SK-N-SH (cell line): ENCODE data around the gene MAP7. TPM values are rescaled to one million over a fixed set of nuclear protein-coding genes. Genes with fewer than 3 reads are reported as not detected.

Experiments
- CTCF ChIA-PET: fragments of 300-600, 350-600 bp; formaldehyde crosslinking; extraction: SDS; loops from one replicate; lab custom pipeline; 2021; lab: Yijun Ruan, JAX
- POLR2A ChIA-PET: fragments of 350-600 bp; sonication (Branson Sonifier 250); formaldehyde crosslinking; extraction: SDS; loops from one replicate; lab custom pipeline; 2020; ENCODE audit warnings: antibody characterized with exemption, inconsistent platforms; lab: Yijun Ruan, JAX
- DNase-seq: peaks from one replicate; pipeline ENCODE4 v3.0.0; 2012
- H2AFZ ChIP-seq: fragments of 200-600 bp; sonication (generic); 2 replicates; pipeline ENCODE4 v1.8.1; 2016; ENCODE audit warnings: antibody characterized with exemption, mild to moderate bottlenecking, low read depth
- H3F3A ChIP-seq: fragments of 200-600 bp; sonication (generic); replicated peaks from 2 replicates; pipeline ENCODE3; 2016; ENCODE audit warnings: antibody characterized with exemption, mild to moderate bottlenecking; ENCODE audit not compliant: insufficient read depth
- H3K27ac ChIP-seq, 2 experiments: fragments of 200-500 bp in 1 of 2; fragments of 200-600 bp in 1 of 2; sonication (Bioruptor generic) in 1 of 2; sonication (generic), shearing (Covaris generic) in 1 of 2; 2 replicates each; pipeline versions ENCODE4 v1.5.1 to v1.6.1; 2014 to 2016; ENCODE audit warnings: low read depth in 2 of 2, inconsistent platforms in 1 of 2, low read length in 1 of 2, mild to moderate bottlenecking in 1 of 2, mixed read lengths in 1 of 2
- H3K27me3 ChIP-seq: fragments of 200-600 bp; sonication (generic), shearing (Covaris generic); 2 replicates; pipeline ENCODE4 v1.6.1; 2016; ENCODE audit warnings: mixed run types; ENCODE audit not compliant: insufficient read depth
- H3K36me3 ChIP-seq, 2 experiments: fragments of 200-500 bp in 1 of 2; fragments of 200-600 bp in 1 of 2; sonication (Bioruptor generic) in 1 of 2; sonication (generic) in 1 of 2; replicated peaks in 1 of 2; 2 replicates each; pipeline versions ENCODE3 to v1.5.1; 2014 to 2016; ENCODE audit warnings: low read length in 1 of 2, mild to moderate bottlenecking in 1 of 2; ENCODE audit not compliant: insufficient read depth in 2 of 2, control insufficient read depth in 1 of 2
- H3K4me1 ChIP-seq, 2 experiments: fragments of 200-500 bp in 1 of 2; fragments of 200-600 bp in 1 of 2; sonication (Bioruptor generic) in 1 of 2; sonication (generic), shearing (Covaris generic) in 1 of 2; 2 replicates each; pipeline versions ENCODE4 v1.5.1 to v1.6.1; 2014 to 2016; ENCODE audit warnings: low read depth in 1 of 2, low read length in 1 of 2, mixed run types in 1 of 2; ENCODE audit not compliant: insufficient read depth in 2 of 2, control insufficient read depth in 1 of 2
- H3K4me2 ChIP-seq: fragments of 200-600 bp; sonication (generic), shearing (Covaris generic); 2 replicates; pipeline ENCODE4 v1.6.1; 2017; ENCODE audit warnings: mixed run types
- H3K4me3 ChIP-seq, 2 experiments: fragments of 200-500 bp in 1 of 2; fragments of 200-600 bp in 1 of 2; sonication (Bioruptor generic) in 1 of 2; sonication (generic), shearing (Covaris generic) in 1 of 2; 2 replicates each; pipeline versions ENCODE4 v1.5.1 to v1.8.1; 2014 to 2016; ENCODE audit warnings: low read depth in 2 of 2, inconsistent platforms in 1 of 2, low read length in 1 of 2, mild to moderate bottlenecking in 1 of 2, mixed read lengths in 1 of 2, moderate library complexity in 1 of 2
- H3K79me2 ChIP-seq: fragments of 200-600 bp; sonication (generic); 2 replicates; pipeline ENCODE4 v1.8.1; 2017; ENCODE audit warnings: mild to moderate bottlenecking; ENCODE audit not compliant: insufficient read depth
- H3K9ac ChIP-seq: fragments of 200-600 bp; sonication (generic); 2 replicates; pipeline ENCODE4 v1.6.1; 2017; ENCODE audit warnings: mixed run types
- H3K9me2 ChIP-seq: fragments of 200-600 bp; sonication (generic); 2 replicates; pipeline ENCODE4 v1.6.1; 2017; ENCODE audit warnings: mixed run types
- H3K9me3 ChIP-seq: fragments of 200-600 bp; sonication (generic); 2 replicates; pipeline ENCODE4 v1.6.1; 2017; ENCODE audit warnings: mixed run types, mild to moderate bottlenecking, moderate library complexity
- H4K20me1 ChIP-seq: fragments of 200-600 bp; sonication (generic); 2 replicates; pipeline ENCODE4 v1.6.1; 2017; ENCODE audit warnings: mild to moderate bottlenecking, mixed run types; ENCODE audit not compliant: insufficient read depth
- CHD2 ChIP-seq: fragments of 150-350 bp; IDR thresholded peaks from 2 replicates; pipeline ENCODE4 v1.6.1; 2018; ENCODE audit warnings: low read length; ENCODE audit not compliant: partially characterized antibody
- EP300 ChIP-seq, 2 experiments: IDR thresholded peaks; 2 replicates each; pipeline versions ENCODE4 v1.4.0 to v1.6.1; 2012; ENCODE audit warnings: borderline replicate concordance in 1 of 2, low read depth in 1 of 2, low read length in 1 of 2
- FOSL2 ChIP-seq: IDR thresholded peaks from 2 replicates; pipeline ENCODE4 v1.4.0; 2012; ENCODE audit warnings: low read depth, mild to moderate bottlenecking, moderate library complexity, borderline replicate concordance
- GABPA ChIP-seq: IDR thresholded peaks from 2 replicates; pipeline ENCODE4 v1.4.0; 2012; ENCODE audit warnings: low read depth, mild to moderate bottlenecking
- JUND ChIP-seq: IDR thresholded peaks from 2 replicates; pipeline ENCODE4 v1.4.0; 2012
- RXRA ChIP-seq: IDR thresholded peaks from 2 replicates; pipeline ENCODE4 v1.4.0; 2012; ENCODE audit warnings: low read depth, mild to moderate bottlenecking, borderline replicate concordance
- SIN3A ChIP-seq: IDR thresholded peaks from 2 replicates; pipeline ENCODE4 v1.6.1; 2012; ENCODE audit warnings: low read depth, mild to moderate bottlenecking, low read length, moderate library complexity, borderline replicate concordance
- USF2 ChIP-seq: fragments of 150-350 bp; IDR thresholded peaks from 2 replicates; pipeline ENCODE4 v1.6.1; 2017; ENCODE audit warnings: antibody characterized with exemption, low read length, low read depth, borderline replicate concordance
- WGBS: methylation state at CpG from one replicate; pipeline ENCODE4 v1.1.6; 2017; ENCODE audit warnings: low lambda C conversion rate; 5-methylcytosine and 5-hydroxymethylcytosine counted together
- polyA plus RNA-seq, 3 experiments: library from polyadenylated mRNA; depleted of rRNA; stranded (reverse); fragments of >200 nt; gene quantifications; 2 replicates each; pipeline ENCODE4 v1.2.3, GENCODE V29; 2012
- TF ChIP-seq, protein P1 (sequence below): fragments of 150-350 bp; IDR thresholded peaks from 2 replicates; pipeline ENCODE4 v1.6.1; 2016; ENCODE audit warnings: mild to moderate bottlenecking, low read depth, low read length
- TF ChIP-seq, protein P2 (sequence below): IDR thresholded peaks from 2 replicates; pipeline ENCODE4; 2012
- TF ChIP-seq, protein P3 (sequence below): IDR thresholded peaks from 2 replicates; pipeline ENCODE4 v1.6.1; 2012; ENCODE audit warnings: mild to moderate bottlenecking, low read depth, low read length, moderate library complexity

The MAP7 gene
- polyA plus RNA-seq, 1 of the 3 experiments (the other 2 are of a cell fraction), result 0.76 TPM

DNA sequence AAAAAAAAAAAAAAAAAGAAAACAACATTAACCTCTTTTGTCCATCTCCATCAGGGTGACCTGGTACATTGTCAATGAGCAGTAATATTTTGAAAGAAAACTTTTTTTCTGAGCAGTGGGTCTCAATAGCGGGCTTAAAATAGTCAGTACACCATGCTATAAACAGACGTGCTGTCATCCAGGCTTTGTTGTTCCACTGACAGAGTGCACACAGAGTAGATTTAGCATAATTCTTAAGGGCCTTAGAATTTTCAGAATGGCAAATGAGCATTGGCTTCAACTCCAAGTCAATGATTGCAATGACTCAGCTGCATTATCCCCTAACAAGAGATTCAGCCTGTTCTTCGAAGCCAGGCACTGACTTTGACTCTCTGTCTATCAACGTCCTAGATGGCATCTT is 35.6 kb downstream of the MAP7 start (continued):
- no peak for TF ChIP-seq EP300 (IDR thresholded peaks at IDR 0.05; ENCODE audit: borderline replicate concordance in 1 of 2, low read depth in 1 of 2, low read length in 1 of 2)

DNA sequence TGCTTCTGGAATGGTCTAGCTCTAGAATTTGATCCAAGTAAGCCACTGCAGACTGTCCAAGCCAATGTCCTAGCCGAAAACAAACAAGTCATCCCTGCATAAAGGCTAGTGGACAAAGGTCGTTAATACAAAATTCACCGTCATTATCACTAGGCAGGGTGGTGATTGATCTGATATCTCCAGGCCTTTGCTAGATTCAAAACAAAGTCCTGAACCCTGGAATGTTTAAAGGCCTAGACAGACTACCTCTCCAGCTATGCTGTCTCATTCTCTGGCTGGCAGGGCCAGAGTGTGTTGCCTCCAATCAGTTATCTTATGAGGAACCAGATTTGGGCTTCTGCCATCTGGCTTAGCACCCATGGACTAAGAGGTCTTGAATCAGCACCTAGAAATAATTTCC is 38.3 kb downstream of the MAP7 start:
- Histone ChIP-seq H3K9me2 (no peaks in the 10 kb centered on the region), H3K9me3 (no peaks in the 10 kb centered on the region), H2AFZ (no peak overlapping the region), H3K4me1 (peaks cover 0 to 7% of the 10 kb centered on the region in 2 experiments; a peak in 2 of 4 replicates), H3K36me3 (no peaks in the 10 kb centered on the region), H3K27me3 (no peaks in the 10 kb centered on the region), H3K79me2 (no peaks in the 10 kb centered on the region), H4K20me1 (no peaks in the 10 kb centered on the region), H3F3A (no peaks in the 10 kb centered on the region), H3K4me3 (no peak overlapping the region), H3K4me2 (no peak overlapping the region), H3K9ac (no peak overlapping the region), H3K27ac (no peak overlapping the region)
- DNase-seq, result no peak
- WGBS, result 85% methylated on average over 3 of the region's 3 CpGs
- ChIA-PET CTCF (interaction anchor here (0.9 to 2.7 kb wide), 4 partner anchors 9 to 58 kb away, joined by 3 to 6 read pairs (median 4); partner anchors contain the start of gene MAP7), POLR2A (no interaction called here)
- TF ChIP-seq FOSL2 (no peak), SIN3A (no peak), GABPA (no peak), CHD2 (no peak), USF2 (no peak), RXRA (no peak), JUND (no peak)
- TF ChIP-seq, protein P1, sequence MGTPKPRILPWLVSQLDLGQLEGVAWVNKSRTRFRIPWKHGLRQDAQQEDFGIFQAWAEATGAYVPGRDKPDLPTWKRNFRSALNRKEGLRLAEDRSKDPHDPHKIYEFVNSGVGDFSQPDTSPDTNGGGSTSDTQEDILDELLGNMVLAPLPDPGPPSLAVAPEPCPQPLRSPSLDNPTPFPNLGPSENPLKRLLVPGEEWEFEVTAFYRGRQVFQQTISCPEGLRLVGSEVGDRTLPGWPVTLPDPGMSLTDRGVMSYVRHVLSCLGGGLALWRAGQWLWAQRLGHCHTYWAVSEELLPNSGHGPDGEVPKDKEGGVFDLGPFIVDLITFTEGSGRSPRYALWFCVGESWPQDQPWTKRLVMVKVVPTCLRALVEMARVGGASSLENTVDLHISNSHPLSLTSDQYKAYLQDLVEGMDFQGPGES, result no peak
- TF ChIP-seq, protein P2, sequence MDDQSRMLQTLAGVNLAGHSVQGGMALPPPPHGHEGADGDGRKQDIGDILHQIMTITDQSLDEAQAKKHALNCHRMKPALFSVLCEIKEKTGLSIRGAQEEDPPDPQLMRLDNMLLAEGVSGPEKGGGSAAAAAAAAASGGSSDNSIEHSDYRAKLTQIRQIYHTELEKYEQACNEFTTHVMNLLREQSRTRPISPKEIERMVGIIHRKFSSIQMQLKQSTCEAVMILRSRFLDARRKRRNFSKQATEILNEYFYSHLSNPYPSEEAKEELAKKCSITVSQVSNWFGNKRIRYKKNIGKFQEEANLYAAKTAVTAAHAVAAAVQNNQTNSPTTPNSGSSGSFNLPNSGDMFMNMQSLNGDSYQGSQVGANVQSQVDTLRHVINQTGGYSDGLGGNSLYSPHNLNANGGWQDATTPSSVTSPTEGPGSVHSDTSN, result no peak
- TF ChIP-seq, protein P3, sequence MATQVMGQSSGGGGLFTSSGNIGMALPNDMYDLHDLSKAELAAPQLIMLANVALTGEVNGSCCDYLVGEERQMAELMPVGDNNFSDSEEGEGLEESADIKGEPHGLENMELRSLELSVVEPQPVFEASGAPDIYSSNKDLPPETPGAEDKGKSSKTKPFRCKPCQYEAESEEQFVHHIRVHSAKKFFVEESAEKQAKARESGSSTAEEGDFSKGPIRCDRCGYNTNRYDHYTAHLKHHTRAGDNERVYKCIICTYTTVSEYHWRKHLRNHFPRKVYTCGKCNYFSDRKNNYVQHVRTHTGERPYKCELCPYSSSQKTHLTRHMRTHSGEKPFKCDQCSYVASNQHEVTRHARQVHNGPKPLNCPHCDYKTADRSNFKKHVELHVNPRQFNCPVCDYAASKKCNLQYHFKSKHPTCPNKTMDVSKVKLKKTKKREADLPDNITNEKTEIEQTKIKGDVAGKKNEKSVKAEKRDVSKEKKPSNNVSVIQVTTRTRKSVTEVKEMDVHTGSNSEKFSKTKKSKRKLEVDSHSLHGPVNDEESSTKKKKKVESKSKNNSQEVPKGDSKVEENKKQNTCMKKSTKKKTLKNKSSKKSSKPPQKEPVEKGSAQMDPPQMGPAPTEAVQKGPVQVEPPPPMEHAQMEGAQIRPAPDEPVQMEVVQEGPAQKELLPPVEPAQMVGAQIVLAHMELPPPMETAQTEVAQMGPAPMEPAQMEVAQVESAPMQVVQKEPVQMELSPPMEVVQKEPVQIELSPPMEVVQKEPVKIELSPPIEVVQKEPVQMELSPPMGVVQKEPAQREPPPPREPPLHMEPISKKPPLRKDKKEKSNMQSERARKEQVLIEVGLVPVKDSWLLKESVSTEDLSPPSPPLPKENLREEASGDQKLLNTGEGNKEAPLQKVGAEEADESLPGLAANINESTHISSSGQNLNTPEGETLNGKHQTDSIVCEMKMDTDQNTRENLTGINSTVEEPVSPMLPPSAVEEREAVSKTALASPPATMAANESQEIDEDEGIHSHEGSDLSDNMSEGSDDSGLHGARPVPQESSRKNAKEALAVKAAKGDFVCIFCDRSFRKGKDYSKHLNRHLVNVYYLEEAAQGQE, result no peak
